ENCODE data around the gene SARS2. TPM values are rescaled to one million over a fixed set of nuclear protein-coding genes. Genes with fewer than 3 reads are reported as not detected.

The SARS2 gene, protein sequence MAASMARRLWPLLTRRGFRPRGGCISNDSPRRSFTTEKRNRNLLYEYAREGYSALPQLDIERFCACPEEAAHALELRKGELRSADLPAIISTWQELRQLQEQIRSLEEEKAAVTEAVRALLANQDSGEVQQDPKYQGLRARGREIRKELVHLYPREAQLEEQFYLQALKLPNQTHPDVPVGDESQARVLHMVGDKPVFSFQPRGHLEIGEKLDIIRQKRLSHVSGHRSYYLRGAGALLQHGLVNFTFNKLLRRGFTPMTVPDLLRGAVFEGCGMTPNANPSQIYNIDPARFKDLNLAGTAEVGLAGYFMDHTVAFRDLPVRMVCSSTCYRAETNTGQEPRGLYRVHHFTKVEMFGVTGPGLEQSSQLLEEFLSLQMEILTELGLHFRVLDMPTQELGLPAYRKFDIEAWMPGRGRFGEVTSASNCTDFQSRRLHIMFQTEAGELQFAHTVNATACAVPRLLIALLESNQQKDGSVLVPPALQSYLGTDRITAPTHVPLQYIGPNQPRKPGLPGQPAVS
- total RNA-seq = 10 to 100 TPM; 43.4 to 48.6 TPM

DNA sequence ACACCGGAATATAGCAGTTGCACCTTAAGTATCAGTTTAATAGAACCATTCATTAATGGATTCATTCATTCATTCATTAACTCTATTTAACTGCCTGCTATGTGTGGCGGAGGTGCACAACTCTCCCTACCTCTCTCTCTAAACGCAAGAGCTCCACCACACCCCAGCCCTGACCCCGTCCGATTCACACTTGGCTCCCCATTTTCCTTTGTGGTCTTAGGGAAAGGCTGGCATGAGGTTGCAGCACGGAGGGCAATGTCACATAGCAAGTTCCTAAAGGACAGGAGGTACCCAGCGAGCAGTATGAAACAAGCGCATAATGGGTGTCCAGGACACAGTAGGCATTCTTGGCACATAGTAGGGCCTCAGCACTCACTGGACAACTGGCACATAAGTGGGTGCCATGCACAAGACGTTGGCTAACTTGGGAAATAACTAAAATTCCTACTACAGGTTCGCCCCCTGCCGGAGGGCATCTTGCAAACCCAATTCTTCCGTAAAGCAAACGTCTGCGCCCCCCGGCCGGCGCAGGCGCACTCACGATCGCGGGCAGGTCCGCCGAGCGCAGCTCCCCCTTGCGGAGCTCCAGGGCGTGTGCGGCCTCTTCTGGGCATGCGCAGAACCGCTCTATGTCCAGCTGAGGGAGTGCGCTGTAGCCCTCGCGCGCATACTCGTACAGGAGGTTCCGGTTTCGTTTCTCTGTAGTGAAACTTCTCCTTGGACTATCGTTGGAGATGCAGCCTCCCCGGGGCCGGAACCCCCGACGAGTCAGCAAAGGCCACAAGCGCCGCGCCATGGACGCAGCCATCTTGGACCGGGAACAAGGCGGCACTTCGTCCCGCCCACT lies at the start of gene SARS2:
Gene SARS2, minus strand, starts transcription at position 835 of the 847 bp plus-strand sequence. Its CDS starts 27 bp downstream, at position 808.
- Mint-ChIP-seq H3K36me3 (ENCODE audit: low read depth) (peaks cover 49% of the 10 kb centered on the region), H3K27ac (peak within 1 kb of the TSS; percentile 98), H3K4me1 (ENCODE audit: low read depth) (peaks cover 31% of the 10 kb centered on the region)

GRCh38 chr19:38979812-38980211 lies 49.2 kb upstream of the SARS2 start:
- TF ChIP-seq CTCF (IDR thresholded peaks at IDR 0.05) = no peak
- DNase-seq (no peak), ATAC-seq (no peak)
- Mint-ChIP-seq H3K27me3 (peaks cover 20% of the 10 kb centered on the region), H3K36me3 (ENCODE audit: low read depth) (no peaks in the 10 kb centered on the region), H3K4me1 (ENCODE audit: low read depth) (peaks cover 18% of the 10 kb centered on the region), H3K9me3 (no peaks in the 10 kb centered on the region), H3K27ac (no peak overlapping the region), H3K4me3 (no peak overlapping the region)
- ChIA-PET CTCF (interaction anchor here (1.5 kb wide), 1 partner anchor 13 kb away, joined by 3 read pairs; no protein-coding TSS in a partner anchor), POLR2A (no interaction called here)
- intact Hi-C loops (cut with micrococcal nuclease) = no loop called here

More for the DNA sequence above, at the start of gene SARS2:
- intact Hi-C loops (cut with micrococcal nuclease) = loop anchor here (5.0 to 10.0 kb wide), 2 partner anchors 78 to 195 kb away; no protein-coding TSS in a partner anchor
- Mint-ChIP-seq H3K9me3 (peaks cover 7% of the 10 kb centered on the region), H3K27me3 (no peaks in the 10 kb centered on the region), H3K4me3 (peak within 1 kb of the TSS; percentile 99)
- DNase-seq = peak; percentile 92
- peak; percentile 80 for ATAC-seq
- TF ChIP-seq CTCF (IDR thresholded peaks at IDR 0.05) = peak; percentile 99
- ChIA-PET POLR2A (interaction anchor here (0.5 to 1.4 kb wide), 6 partner anchors 28 to 458 kb away, joined by 3 to 4 read pairs (median 3); partner anchors contain the start of genes NFKBIB and RINL), CTCF (interaction anchor here (0.6 to 3.6 kb wide), 61 partner anchors 9 to 556 kb away, joined by 3 to 27 read pairs (median 4); partner anchors contain the start of genes ACTN4, ECH1, EIF3K and FAM98C)

- ATAC-seq (no peak), DNase-seq (no peak)
- Mint-ChIP-seq H3K27me3 (peaks cover 25% of the 10 kb centered on the region), H3K36me3 (ENCODE audit: low read depth) (no peaks in the 10 kb centered on the region), H3K27ac (no peak overlapping the region), H3K9me3 (no peaks in the 10 kb centered on the region), H3K4me3 (no peak overlapping the region), H3K4me1 (ENCODE audit: low read depth) (peaks cover 18% of the 10 kb centered on the region)
- no peak for TF ChIP-seq CTCF (IDR thresholded peaks at IDR 0.05)
- POLR2A ChIA-PET = no interaction called here
- CTCF ChIA-PET = interaction anchor here (0.6 to 1.9 kb wide), 4 partner anchors 13 to 132 kb away, joined by 3 to 5 read pairs (median 3); partner anchors contain the start of genes MRPS12 and SARS2
- intact Hi-C loops (cut with micrococcal nuclease) = no loop called here
These were observed 47.7 kb upstream of the SARS2 start for GRCh38 chr19:38978326-38978689.

- ATAC-seq (peak; percentile 95), DNase-seq (peak; percentile 80)
- ChIA-PET POLR2A (interaction anchor here (0.6 to 0.7 kb wide), 2 partner anchors 68 to 84 kb away, joined by 3 read pairs; no protein-coding TSS in a partner anchor), CTCF (interaction anchor here (0.8 to 1.9 kb wide), 5 partner anchors 11 to 133 kb away, joined by 3 to 5 read pairs (median 3); no protein-coding TSS in a partner anchor)
- intact Hi-C loops (cut with micrococcal nuclease) = no loop called here
- peaks cover 18% of the 10 kb centered on the region for H3K4me1 Mint-ChIP-seq (ENCODE audit: low read depth)
- TF ChIP-seq CTCF (IDR thresholded peaks at IDR 0.05) = no peak
- H3K27ac Mint-ChIP-seq = no peak overlapping the region
- no peak overlapping the region for H3K4me3 Mint-ChIP-seq
- H3K36me3 Mint-ChIP-seq (ENCODE audit: low read depth) = no peaks in the 10 kb centered on the region
- no peaks in the 10 kb centered on the region for H3K9me3 Mint-ChIP-seq
- peaks cover 25% of the 10 kb centered on the region for H3K27me3 Mint-ChIP-seq
These were observed 47.1 kb upstream of the SARS2 start for GRCh38 chr19:38977445-38978325.
